ENCODE data around the gene MACROD2.
A peak's percentile ranks its signal among the peaks of the same experiment; 100 is the strongest.

The MACROD2 gene

DNA sequence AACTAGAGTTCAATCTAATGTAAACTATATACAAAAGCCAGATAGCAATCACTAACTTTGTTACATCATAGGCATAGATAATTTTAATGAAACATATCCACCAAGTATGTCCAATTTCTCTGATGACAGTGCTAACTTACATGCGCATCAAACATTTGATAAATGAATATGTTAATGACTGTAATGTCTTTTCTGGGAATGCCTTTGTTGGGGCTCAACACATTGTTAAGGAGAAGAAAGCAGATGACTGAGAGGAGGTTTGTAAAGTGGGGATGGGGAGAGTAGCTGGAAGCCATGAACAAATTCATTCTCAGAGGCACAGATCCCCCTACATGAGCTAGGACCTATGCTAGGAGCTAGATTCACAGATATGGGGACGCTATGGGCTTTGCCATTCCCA, 1627.9 kb downstream of the MACROD2 start:
- DNase-seq (ENCODE audit: low spot score), result no peak

DNA sequence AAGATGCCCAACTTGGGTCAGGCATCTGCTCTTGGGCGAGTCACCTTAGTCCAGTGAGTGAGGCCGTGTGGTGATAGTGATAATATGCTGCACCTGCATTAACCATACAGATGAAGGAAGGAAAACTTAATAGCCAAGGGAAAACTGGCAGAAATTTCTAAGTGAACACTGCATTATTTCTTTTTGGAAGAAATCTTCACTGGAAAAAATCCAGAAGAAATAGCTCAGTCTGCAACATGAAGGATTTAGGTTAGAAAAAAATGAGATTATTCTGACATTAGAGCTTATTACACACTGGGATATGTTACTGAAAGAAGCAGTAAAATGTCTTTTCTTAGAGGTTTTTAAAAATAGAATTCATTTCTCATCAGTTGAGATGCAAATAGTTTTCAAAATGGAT, 1630.7 kb downstream of the MACROD2 start:
- DNase-seq (ENCODE audit: low spot score), result no peak

- no peak for DNase-seq (ENCODE audit: low spot score)
Measured at GRCh38 chr20:15627089-15627488, 1631.8 kb downstream of the MACROD2 start.

GRCh38 chr20:15627501-15627903, 1632.2 kb downstream of the MACROD2 start:
- DNase-seq (ENCODE audit: low spot score), result peak; percentile 21

GRCh38 chr20:15628851-15629353, 1633.6 kb downstream of the MACROD2 start:
- no peak for DNase-seq (ENCODE audit: low spot score)

GRCh38 chr20:15630360-15630759, 1635.0 kb downstream of the MACROD2 start:
- DNase-seq (ENCODE audit: low spot score), result no peak

DNA sequence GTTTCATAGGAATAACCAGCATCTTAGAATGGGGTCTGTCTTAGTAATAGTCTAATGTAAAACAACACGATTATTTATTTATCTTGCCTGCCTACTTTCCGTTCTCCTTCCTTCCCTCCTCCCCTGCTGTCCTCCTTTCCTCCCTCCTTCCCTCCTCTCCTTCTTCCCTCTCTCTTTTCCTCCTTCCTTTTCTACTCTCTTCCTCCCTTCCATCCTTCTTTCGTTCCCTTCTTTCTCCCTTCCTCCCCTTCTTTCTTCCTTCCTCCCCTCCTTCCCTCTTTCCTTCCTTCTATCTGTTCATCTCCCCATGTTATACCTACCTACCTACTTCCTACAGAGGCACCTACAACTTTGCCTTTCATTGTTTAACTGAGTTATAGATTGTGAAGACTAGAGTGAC, 1637.4 kb downstream of the MACROD2 start:
- DNase-seq (ENCODE audit: low spot score), result no peak

DNA sequence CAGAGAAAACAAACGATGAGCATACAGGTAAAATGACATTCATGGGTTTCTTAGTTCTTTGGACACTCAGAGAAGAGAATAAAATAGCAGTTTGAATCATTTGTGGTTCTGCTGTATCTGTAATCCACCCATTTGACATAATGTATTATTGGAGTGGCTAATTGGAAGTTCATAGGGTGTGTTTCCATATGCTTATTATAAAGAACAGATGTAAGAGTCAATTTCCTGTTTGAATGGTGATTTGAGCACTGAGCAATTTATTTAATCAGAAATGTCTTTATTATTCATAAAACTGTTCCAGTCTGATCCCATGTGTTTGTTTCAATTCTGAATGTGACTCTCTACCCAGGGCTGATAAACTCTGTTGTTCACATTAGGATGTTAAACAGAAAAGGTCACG, 1638.8 kb downstream of the MACROD2 start:
- no peak for DNase-seq (ENCODE audit: low spot score)

DNA sequence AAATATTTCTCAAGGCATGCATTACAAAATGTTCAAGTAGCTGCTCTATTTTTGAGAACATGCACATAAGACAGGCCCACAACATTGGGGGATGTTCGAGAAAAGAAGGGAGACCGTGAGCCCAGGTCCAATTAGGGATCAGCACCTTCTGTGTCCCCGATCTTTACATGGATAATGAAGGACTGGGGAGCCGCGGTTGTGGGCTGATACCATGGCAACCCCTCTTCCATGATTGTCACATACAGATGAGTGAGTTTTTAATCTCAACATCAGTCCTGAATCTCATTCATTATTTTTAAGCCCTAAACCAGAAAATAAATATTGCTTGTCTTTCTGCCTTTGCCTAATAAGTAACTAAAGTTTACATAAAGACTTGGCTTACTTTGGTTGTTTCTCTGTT, 1642.2 kb downstream of the MACROD2 start:
- no peak for DNase-seq (ENCODE audit: low spot score)

DNA sequence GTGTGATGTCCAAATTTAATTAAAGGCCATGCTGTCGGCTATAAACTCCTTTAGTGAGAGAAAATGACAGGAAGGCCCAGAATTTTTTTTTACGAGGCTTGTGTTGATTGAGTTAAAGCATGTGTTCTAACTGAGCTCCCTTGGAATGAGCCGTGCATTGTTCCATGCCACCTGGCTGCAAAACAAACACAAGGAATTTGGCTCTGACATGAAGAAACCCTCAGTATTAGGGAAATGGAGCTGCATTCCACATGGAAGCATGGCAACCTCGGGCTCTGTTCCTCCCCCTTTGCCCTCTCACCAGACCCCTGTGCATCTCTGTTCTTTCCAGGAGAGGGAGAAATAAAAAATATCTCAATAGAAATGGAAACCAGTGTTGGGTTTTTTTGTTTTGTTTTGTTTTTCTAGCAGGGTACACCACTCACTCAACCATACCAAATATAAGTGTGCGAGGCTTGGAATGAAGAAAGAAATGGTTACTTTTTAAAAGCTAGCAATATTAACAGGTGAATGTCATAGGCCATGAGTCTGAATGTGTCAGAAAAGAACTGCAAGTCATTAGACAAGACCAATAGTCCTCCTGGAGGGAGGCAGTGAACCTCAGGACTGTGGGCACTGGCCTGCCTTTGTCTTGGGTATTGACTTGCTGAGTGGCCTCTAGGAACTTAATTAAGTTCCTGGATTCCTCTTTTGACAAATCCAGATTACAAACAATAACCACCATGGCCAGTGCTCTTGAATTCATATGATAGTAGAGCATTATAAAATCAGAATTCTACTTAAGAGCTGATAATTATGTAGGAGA, 1642.8 kb downstream of the MACROD2 start:
- DNase-seq (ENCODE audit: low spot score), result peak; percentile 44

- no peak for DNase-seq (ENCODE audit: low spot score)
Measured at GRCh38 chr20:15638816-15639215, 1643.5 kb downstream of the MACROD2 start.

- DNase-seq (ENCODE audit: low spot score), result no peak
Measured at GRCh38 chr20:15639839-15640238, 1644.5 kb downstream of the MACROD2 start.

DNA sequence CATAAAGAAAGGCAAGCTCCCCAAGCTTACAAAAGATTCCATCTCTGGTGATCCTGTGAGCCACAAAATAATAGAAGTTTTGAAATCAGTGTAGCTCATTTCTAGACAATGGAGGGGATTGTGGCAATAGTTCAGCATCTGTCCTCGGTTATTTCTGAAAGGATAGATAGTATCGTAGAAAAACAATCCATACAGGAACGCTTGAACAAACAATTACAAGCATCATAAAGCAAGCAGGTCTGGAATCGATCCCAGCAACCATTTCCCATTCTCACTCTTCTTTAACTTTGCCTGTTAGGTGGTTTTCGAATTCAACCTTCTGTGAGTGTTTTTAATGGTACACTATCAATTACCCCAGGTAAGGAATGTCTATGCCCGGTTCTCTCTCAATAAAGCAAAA, 1646.8 kb downstream of the MACROD2 start:
- no peak for DNase-seq (ENCODE audit: low spot score)

DNA sequence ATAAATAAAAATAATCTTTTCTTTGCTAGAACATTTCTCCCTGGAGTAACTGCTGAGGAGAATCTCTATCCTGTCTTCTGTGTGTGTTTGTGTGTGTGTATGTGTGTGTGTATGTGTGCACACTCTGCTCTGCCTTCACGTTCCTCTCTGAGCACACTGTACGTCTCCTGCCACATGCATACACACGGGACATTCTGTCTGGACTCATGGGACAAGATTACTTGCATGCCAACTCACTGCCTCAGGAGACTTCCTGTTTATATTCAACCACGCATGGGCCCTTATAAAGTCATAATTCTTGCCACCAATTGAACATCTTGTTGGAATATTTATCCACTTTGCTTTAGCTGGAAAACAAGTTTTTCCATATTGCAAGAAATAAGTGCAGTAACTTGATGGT, 1647.4 kb downstream of the MACROD2 start:
- DNase-seq (ENCODE audit: low spot score), result no peak

DNA sequence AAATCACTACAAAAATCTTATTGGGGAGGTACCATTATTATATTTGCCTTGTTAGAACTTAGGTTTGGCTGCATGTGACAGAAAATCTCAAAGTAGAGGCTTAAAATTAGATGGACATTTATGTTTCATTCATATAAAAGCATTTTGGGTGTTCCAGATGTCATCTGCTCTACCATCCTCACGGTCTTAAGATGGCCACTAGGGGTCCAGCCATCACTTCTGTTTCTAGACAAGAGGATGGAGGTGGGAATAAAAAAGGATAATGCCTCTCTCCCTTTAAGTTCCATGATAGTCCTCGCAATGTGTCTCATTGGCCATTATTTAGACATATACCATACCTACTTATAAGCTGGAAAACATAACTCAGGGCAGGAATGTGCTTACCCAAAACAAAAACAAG, 1648.4 kb downstream of the MACROD2 start:
- peak; percentile 12 for DNase-seq (ENCODE audit: low spot score)

- no peak for DNase-seq (ENCODE audit: low spot score)
Measured at GRCh38 chr20:15645816-15646215, 1650.5 kb downstream of the MACROD2 start.

DNA sequence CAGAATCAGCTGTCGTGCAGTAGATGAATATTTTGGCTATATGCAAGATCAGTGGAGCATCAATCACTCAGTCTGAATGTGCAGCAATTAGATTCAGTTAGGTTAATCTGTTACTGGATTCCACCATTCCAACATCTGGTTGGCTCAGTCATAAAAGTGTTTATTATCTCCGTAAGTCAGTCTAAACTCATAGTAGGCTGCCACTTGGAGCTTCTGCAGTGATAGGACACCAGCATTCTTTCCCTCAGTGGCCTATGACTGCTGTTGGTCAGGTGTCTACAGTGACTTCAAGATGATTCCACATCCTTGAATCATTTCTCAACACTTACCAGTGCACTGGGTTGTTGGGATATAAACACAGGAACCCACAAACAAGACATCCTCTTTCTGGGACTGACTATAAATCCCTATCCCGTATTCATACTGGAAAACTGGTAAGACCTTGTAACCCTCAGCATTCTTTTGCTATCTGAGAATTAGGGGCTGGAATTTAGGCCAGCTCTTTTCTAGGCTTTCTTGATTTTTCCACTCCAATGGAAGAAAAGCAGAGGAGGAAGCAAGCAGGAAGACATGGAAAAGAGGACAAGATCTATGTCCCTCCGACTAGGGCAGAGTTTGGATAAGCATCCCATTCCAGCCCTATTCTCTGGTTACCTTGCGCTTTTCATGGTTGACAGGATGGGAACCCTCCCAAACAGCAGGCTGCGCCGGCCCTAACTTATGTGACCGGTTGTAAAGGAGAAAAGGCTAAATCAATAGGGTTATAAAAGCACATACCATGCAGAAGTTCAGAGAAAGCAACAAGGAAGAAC, 1658.3 kb downstream of the MACROD2 start:
- DNase-seq (ENCODE audit: low spot score), result no peak

DNA sequence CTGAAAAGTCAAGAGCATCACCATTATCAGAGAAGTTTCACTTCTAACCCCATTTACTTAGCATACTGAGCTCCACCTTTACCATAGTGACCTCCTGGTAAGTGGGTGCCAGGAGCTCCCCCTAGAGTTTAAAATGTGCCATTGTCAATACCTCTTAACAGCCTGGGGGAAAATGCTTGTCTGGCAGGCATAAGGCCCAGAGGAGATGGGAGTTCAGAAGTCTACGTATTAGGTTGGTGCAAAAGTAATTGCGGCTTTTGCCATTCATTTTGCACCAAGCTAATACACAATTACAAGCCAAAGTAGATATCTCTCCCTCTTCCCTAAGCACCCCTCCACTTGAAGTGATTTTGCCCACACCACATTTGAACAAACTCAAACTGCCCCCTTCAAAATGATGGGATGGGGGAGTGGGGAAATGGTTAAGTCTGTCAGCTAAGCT, 1658.9 kb downstream of the MACROD2 start:
- peak; percentile 75 for DNase-seq (ENCODE audit: low spot score)

DNA sequence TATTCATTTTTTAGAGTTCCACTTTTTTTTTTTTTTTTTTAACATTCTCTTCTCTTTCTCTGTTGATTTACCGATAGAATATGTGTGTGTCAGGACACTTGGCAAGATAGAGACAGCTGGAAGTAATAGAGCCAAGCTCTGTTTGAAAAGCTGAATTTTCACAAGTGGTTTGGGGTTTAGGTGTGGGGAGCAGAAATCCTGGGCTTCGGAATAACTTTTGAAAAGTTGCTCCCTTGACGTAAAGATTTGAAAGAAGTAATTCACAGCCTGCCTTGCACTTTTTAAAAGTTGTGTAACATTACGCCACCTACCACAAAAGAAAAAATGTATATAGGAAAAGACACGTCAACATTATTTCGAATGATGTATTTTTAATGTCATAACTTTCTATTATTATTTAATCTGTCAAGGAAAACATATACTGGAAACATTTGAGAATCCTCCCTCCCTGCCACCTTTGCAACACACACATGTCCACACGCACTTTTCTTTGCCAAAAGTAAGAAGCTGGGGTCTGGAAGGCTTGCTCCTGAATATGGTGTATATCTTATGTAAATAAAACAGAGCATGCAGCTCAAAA, 1660.1 kb downstream of the MACROD2 start:
- no peak for DNase-seq (ENCODE audit: low spot score)

- DNase-seq (ENCODE audit: low spot score), result no peak
Measured at GRCh38 chr20:15656124-15656523, 1660.8 kb downstream of the MACROD2 start.

- no peak for DNase-seq (ENCODE audit: low spot score)
Measured at GRCh38 chr20:15658295-15658694, 1663.0 kb downstream of the MACROD2 start.

DNA sequence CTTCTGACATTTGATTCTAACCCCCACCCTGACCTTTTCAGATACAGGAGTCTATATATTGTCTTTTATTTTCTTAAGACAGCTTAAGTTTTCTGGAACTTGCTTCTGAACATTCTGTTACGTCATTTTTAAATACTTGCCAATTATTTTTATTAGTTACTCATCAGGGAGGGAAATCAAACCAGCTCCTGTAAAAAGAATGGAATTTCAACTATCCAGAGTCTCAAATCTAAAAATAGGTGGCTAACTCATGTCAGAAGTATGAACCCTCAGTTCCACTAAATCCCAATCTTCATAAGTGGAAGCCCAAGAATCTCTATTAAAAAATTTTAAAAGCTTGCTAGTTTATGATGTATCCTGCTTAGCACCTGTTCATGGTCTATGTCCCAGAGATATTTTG, 1677.9 kb downstream of the MACROD2 start:
- DNase-seq (ENCODE audit: low spot score), result no peak
